Thymus (tissue), 14 donors: ENCODE data around the gene TMEM114. TPM values are rescaled to one million over a fixed set of nuclear protein-coding genes. Genes with fewer than 3 reads are reported as not detected.

Experiments
- DNase-seq, 9 donors: peaks; one replicate each; pipeline ENCODE4 v3.0.0-alpha.2; 2013; ENCODE audit warnings: low spot score in 9 of 9, low read depth in 6 of 9, missing footprints in 1 of 9
- H3K27ac ChIP-seq, 2 donors: one replicate each; pipeline ENCODE4 v1.5.1; 2013; ENCODE audit warnings: control low read depth in 1 of 2, low read depth in 1 of 2, low read length in 1 of 2, mild to moderate bottlenecking in 1 of 2, moderate library complexity in 1 of 2
- H3K27me3 ChIP-seq, 2 donors: one replicate each; pipeline ENCODE4 v1.5.1; 2013; ENCODE audit warnings: low read length in 1 of 2; ENCODE audit not compliant: control insufficient read depth in 2 of 2, insufficient read depth in 1 of 2
- H3K36me3 ChIP-seq, 2 donors: one replicate each; pipeline ENCODE4 v1.5.1; 2013; ENCODE audit warnings: low read length in 1 of 2, mild to moderate bottlenecking in 1 of 2, moderate library complexity in 1 of 2; ENCODE audit not compliant: control insufficient read depth in 2 of 2, insufficient read depth in 2 of 2
- H3K4me1 ChIP-seq, 2 donors: one replicate each; pipeline ENCODE4 v1.5.1; 2013; ENCODE audit warnings: low read length in 2 of 2; ENCODE audit not compliant: control insufficient read depth in 2 of 2, insufficient read depth in 2 of 2
- H3K4me3 ChIP-seq, 2 donors: one replicate each; pipeline ENCODE4 v1.5.1; 2013; ENCODE audit warnings: low read length in 2 of 2, control low read depth in 1 of 2, mild to moderate bottlenecking in 1 of 2
- H3K9me3 ChIP-seq, 2 donors: one replicate each; pipeline ENCODE4 v1.5.1; 2013; ENCODE audit warnings: low read length in 1 of 2, mild to moderate bottlenecking in 1 of 2; ENCODE audit not compliant: control insufficient read depth in 2 of 2, insufficient read depth in 1 of 2
- WGBS: extraction: QIAGEN DNeasy Blood & Tissue Kit; methylation state at CpG from one replicate; pipeline ENCODE4 v1.1.7; 2013; 5-methylcytosine and 5-hydroxymethylcytosine counted together
- long read RNA-seq, 10 donors: transcript quantifications; one replicate each; lab custom pipeline, GENCODE V29; 2026
- polyA plus RNA-seq: library from polyadenylated mRNA; stranded (reverse); fragments of 200-250 nt; gene quantifications from one replicate; pipeline ENCODE4 v1.2.3, GENCODE V29; 2013
- total RNA-seq: library from RNA; stranded (reverse); fragments of 120-200 nt; gene quantifications from one replicate; pipeline ENCODE4 v1.2.4, GENCODE V29; 2013
- donor health status: healthy.

The TMEM114 gene
- 0.14 TPM for total RNA-seq
- polyA plus RNA-seq: 0.34 TPM
- long read RNA-seq, donor 1: 0 reads
- long read RNA-seq, donor 2: 0 reads
- long read RNA-seq, donor 3: 0 reads
- long read RNA-seq, donor 4: 0 reads
- long read RNA-seq, donor 5: 0 reads
- long read RNA-seq, donor 6: 0 reads
- long read RNA-seq, donor 7: 0 reads
- long read RNA-seq, donor 8: 0 reads
- long read RNA-seq, donor 9: 0 reads
- long read RNA-seq, donor 10: 0 reads

- no peak within 1 kb of the TSS for H3K4me3 ChIP-seq
- DNase-seq: no peak
- H3K27ac ChIP-seq: no peak within 1 kb of the TSS
- peaks cover 27 to 44% of the 10 kb centered on the region in 2 donors for H3K27me3 ChIP-seq
- peaks cover 2 to 3% of the 10 kb centered on the region in 2 donors for H3K9me3 ChIP-seq
- H3K36me3 ChIP-seq: no peaks in the 10 kb centered on the region
- 7% methylated on average over 41 of the region's 41 CpGs for WGBS
- H3K4me1 ChIP-seq: no peaks in the 10 kb centered on the region
Observed at GRCh38 chr16:8589900-8590688, at the start of gene TMEM114. TSS of gene TMEM114 (minus strand) at chr16:8590511. CDS start at chr16:8589838, 673 bp downstream.

GRCh38 chr16:8639694-8640093 is 49.4 kb upstream of the TMEM114 start:
- Histone ChIP-seq H3K4me1 (no peaks in the 10 kb centered on the region), H3K4me3 (no peak overlapping the region), H3K27ac (no peak overlapping the region), H3K9me3 (no peaks in the 10 kb centered on the region), H3K36me3 (peaks cover 64 to 72% of the 10 kb centered on the region in 2 donors), H3K27me3 (no peaks in the 10 kb centered on the region)
- DNase-seq: no peak
- WGBS: 83% methylated on average over 13 of the region's 13 CpGs

- no peaks in the 10 kb centered on the region for H3K4me1 ChIP-seq
- WGBS: 90% methylated on average over 18 of the region's 18 CpGs
- no peaks in the 10 kb centered on the region for H3K9me3 ChIP-seq
- H3K4me3 ChIP-seq: no peak overlapping the region
- H3K27me3 ChIP-seq: no peaks in the 10 kb centered on the region
- no peak for DNase-seq
- H3K36me3 ChIP-seq: peaks cover 57 to 63% of the 10 kb centered on the region in 2 donors
- H3K27ac ChIP-seq: no peak overlapping the region
Observed at GRCh38 chr16:8634991-8635736, 44.9 kb upstream of the TMEM114 start.

- H3K9me3 ChIP-seq: no peaks in the 10 kb centered on the region
- peak in 1 of 9 donors; percentile 23 for DNase-seq
- no peak overlapping the region for H3K4me3 ChIP-seq
- H3K4me1 ChIP-seq: no peaks in the 10 kb centered on the region
- no peaks in the 10 kb centered on the region for H3K27me3 ChIP-seq
- peaks cover 62 to 66% of the 10 kb centered on the region in 2 donors for H3K36me3 ChIP-seq
- no peak overlapping the region for H3K27ac ChIP-seq
- 85% methylated on average over 5 of the region's 5 CpGs for WGBS
Observed at GRCh38 chr16:8632675-8633182, 42.4 kb upstream of the TMEM114 start.

- Histone ChIP-seq H3K4me3 (no peak overlapping the region), H3K36me3 (peaks cover 62 to 67% of the 10 kb centered on the region in 2 donors)
- no peak for DNase-seq
Observed at GRCh38 chr16:8631818-8632465, 41.6 kb upstream of the TMEM114 start.

GRCh38 chr16:8631373-8631772 is 41.1 kb upstream of the TMEM114 start:
- no peak for DNase-seq
- Histone ChIP-seq H3K36me3 (peaks cover 64% of the 10 kb centered on the region in 2 donors), H3K4me3 (no peak overlapping the region), H3K27me3 (no peaks in the 10 kb centered on the region), H3K27ac (no peak overlapping the region), H3K9me3 (no peaks in the 10 kb centered on the region), H3K4me1 (no peaks in the 10 kb centered on the region)
- WGBS: 97% methylated on average over 9 of the region's 9 CpGs

More at GRCh38 chr16:8631818-8632465, 41.6 kb upstream of the TMEM114 start:
- no peaks in the 10 kb centered on the region for H3K4me1 ChIP-seq
- no peaks in the 10 kb centered on the region for H3K27me3 ChIP-seq
- no peaks in the 10 kb centered on the region for H3K9me3 ChIP-seq
- WGBS: 78% methylated on average over 15 of the region's 15 CpGs
- peak overlapping the region in 1 of 2 donors; percentile 26 for H3K27ac ChIP-seq

- peaks cover 62 to 68% of the 10 kb centered on the region in 2 donors for H3K36me3 ChIP-seq
- H3K4me1 ChIP-seq: no peaks in the 10 kb centered on the region
- no peak for DNase-seq
- no peak overlapping the region for H3K27ac ChIP-seq
- no peaks in the 10 kb centered on the region for H3K9me3 ChIP-seq
- no peak overlapping the region for H3K4me3 ChIP-seq
- WGBS: 97% methylated on average over 11 of the region's 11 CpGs
- H3K27me3 ChIP-seq: no peaks in the 10 kb centered on the region
Observed at GRCh38 chr16:8630255-8630953, 40.1 kb upstream of the TMEM114 start.

- WGBS: 98% methylated on average over 16 of the region's 16 CpGs
- Histone ChIP-seq H3K27me3 (no peaks in the 10 kb centered on the region), H3K36me3 (peaks cover 56 to 60% of the 10 kb centered on the region in 2 donors), H3K9me3 (no peaks in the 10 kb centered on the region), H3K4me1 (no peaks in the 10 kb centered on the region), H3K4me3 (no peak overlapping the region), H3K27ac (no peak overlapping the region)
- DNase-seq: no peak
Observed at GRCh38 chr16:8628981-8629725, 38.8 kb upstream of the TMEM114 start.
